PFSK-1 (cell line): ENCODE data around the gene RIC3.

Source experiments
- FOXP2 ChIP-seq: optimal IDR thresholded peaks from 2 replicates; pipeline ENCODE3; 2011; ENCODE audit warnings: borderline replicate concordance, control low read depth, inconsistent platforms; ENCODE audit not compliant: insufficient read depth; ENCODE audit errors: extremely low read length, extremely low read depth
- POLR2AphosphoS5 ChIP-seq: IDR thresholded peaks from 2 replicates; pipeline ENCODE4 v1.6.1; 2012; ENCODE audit warnings: low read depth, mild to moderate bottlenecking, control low read depth, low read length, moderate library complexity
- REST ChIP-seq, 2 experiments: IDR thresholded peaks; 2 replicates each; pipeline versions ENCODE4 v1.6.1 to v1.8.0; 2011 to 2012; ENCODE audit warnings: low read depth in 2 of 2, low read length in 2 of 2, control low read depth in 1 of 2, inconsistent platforms in 1 of 2, mild to moderate bottlenecking in 1 of 2, moderate library complexity in 1 of 2; ENCODE audit not compliant: insufficient read depth in 1 of 2
- SIN3A ChIP-seq: IDR thresholded peaks from 2 replicates; pipeline ENCODE4 v1.6.1; 2012; ENCODE audit warnings: mild to moderate bottlenecking, low read length, moderate library complexity, borderline replicate concordance; ENCODE audit not compliant: insufficient read depth
- TAF1 ChIP-seq: IDR thresholded peaks from 2 replicates; pipeline ENCODE4 v1.6.1; 2012; ENCODE audit warnings: low read length, control low read depth, borderline replicate concordance; ENCODE audit not compliant: insufficient read depth

RIC3 gene

GRCh38 chr11:8192016-8192895 lies 23.4 kb upstream of the RIC3 start:
- TF ChIP-seq SIN3A, result no peak
- no peak for TF ChIP-seq TAF1
- TF ChIP-seq POLR2AphosphoS5, result no peak
- no peak for TF ChIP-seq FOXP2
- TF ChIP-seq REST (IDR thresholded peaks at IDR 0.05; ENCODE audit: insufficient read depth in 1 of 2, low read depth in 2 of 2, low read length in 2 of 2), result no peak

- no peak for TF ChIP-seq REST (IDR thresholded peaks at IDR 0.05; ENCODE audit: insufficient read depth in 1 of 2, low read depth in 2 of 2, low read length in 2 of 2)
- no peak for TF ChIP-seq SIN3A
Observed at GRCh38 chr11:8190431-8190830, 21.6 kb upstream of the RIC3 start.

- TF ChIP-seq POLR2AphosphoS5 (no peak), FOXP2 (no peak), TAF1 (no peak), REST (IDR thresholded peaks at IDR 0.05; ENCODE audit: insufficient read depth in 1 of 2, low read depth in 2 of 2, low read length in 2 of 2) (no peak), SIN3A (no peak)
Observed at GRCh38 chr11:8186429-8186828, 17.6 kb upstream of the RIC3 start.

GRCh38 chr11:8183111-8183510 lies 14.3 kb upstream of the RIC3 start:
- TF ChIP-seq TAF1 (no peak), POLR2AphosphoS5 (no peak), SIN3A (no peak), FOXP2 (no peak), REST (IDR thresholded peaks at IDR 0.05; ENCODE audit: insufficient read depth in 1 of 2, low read depth in 2 of 2, low read length in 2 of 2) (no peak)

- TF ChIP-seq FOXP2 (no peak), POLR2AphosphoS5 (no peak), TAF1 (no peak), REST (IDR thresholded peaks at IDR 0.05; ENCODE audit: insufficient read depth in 1 of 2, low read depth in 2 of 2, low read length in 2 of 2) (no peak), SIN3A (no peak)
Observed at GRCh38 chr11:8180469-8180868, 11.6 kb upstream of the RIC3 start.
